HG02884 (cell line): ENCODE measurements around the gene RIC3.

Experiments used
- ATAC-seq: cut with Tn5 transposase; IDR thresholded peaks from one replicate; pipeline ENCODE4 v1.9.1; 2021; ENCODE audit warnings: mild to moderate bottlenecking, moderate library complexity; ENCODE audit not compliant: unreplicated experiment

Gene RIC3, protein sequence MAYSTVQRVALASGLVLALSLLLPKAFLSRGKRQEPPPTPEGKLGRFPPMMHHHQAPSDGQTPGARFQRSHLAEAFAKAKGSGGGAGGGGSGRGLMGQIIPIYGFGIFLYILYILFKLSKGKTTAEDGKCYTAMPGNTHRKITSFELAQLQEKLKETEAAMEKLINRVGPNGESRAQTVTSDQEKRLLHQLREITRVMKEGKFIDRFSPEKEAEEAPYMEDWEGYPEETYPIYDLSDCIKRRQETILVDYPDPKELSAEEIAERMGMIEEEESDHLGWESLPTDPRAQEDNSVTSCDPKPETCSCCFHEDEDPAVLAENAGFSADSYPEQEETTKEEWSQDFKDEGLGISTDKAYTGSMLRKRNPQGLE

DNA sequence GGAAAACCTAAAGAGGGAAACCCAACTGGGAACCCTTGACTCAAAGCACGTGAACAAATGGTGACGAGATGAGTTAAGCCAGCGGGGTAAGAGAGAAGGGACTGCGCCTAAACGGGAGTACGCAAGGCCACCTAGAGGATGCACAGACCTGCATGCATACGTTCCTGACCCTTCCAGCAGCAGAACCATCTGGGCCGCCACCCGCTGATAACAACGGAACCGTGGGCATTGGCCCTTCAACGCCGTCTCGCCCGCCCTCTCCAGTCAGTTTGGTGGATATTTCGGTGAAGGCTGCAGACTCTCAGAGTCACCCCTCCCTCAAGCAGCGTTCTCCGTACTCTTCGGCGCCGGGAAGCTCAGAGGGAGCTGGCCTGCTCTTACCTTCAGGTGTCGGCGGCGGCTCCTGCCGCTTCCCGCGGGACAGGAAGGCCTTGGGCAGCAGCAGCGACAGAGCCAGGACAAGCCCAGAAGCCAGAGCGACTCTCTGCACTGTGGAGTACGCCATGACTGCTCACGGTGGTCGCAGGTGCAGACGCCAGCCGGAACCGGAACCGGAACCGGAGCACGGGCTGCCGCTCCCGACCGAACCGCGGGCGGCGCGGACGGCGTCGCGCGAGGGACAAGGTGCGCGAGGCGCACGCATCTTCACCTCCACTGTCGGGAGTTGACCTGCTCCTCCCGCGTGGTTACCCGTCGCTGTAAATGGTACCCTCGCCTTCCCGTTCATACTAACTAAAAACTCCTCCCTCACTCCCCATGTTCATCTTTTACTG, at the start of gene RIC3:
Gene RIC3, minus strand, starts transcription at position 541 of the 773 bp plus-strand sequence. Its CDS starts 36 bp downstream, at position 505.
- peak; percentile 59 for ATAC-seq

DNA sequence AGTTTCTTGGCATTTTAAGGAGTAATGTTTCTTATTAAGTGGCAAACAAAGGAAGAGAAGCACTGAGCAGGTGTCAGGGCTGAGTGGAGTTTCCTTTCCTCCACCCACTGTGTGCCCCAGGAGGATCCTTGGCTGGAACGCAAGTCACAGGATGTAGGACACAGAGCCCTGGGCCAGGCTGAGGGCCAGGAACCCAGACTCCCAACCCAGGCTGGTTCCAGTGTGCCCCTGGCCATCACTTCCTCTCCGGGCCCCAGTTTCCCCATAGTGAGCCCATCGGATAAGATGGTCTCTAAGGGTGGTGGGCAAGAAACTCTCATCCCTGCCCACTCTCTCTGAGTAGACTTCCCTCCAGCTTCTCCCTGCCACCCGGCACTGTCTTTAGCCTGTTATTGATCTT, 49.6 kb upstream of the RIC3 start:
- no peak for ATAC-seq

DNA sequence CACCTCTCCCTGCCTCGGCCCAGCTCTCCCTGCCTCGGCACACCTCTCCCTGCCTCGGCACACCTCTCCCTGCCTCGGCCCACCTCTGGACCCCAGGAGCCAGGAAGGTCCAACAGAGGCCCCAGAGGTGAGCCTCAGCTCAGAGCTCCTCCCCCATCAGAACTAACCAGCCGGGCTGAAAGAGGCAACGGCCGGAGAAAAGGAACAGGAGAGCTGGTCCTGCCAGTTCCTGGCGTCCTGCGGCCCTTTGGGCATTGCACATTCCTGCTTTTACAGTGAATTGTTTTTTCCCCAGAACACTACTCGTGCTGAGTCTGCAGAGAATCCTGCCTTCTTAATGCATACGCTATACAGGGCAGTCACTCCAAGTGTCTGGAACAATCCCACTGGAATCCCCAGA, 49.1 kb upstream of the RIC3 start:
- ATAC-seq, result no peak

DNA sequence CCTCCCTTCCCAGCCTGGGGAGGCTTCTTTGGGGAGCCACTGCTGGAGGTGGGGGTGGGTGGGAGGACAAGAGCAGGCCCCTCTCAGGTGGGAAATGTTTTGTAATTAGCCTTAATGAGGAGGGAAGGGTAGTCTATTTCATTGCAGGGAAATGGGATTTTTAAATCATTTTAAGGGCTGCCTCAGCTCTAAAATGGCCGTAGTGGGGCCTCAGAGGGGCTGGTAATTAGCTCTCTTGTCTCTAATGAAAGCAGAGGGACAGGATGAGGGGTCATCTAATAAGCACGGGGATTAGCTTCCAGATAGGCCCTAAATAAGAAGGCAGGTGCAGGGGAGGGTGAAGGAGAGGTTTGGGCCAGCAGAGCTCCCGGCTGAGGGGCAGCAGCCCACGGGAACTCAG, 48.3 kb upstream of the RIC3 start:
- ATAC-seq, result no peak

DNA sequence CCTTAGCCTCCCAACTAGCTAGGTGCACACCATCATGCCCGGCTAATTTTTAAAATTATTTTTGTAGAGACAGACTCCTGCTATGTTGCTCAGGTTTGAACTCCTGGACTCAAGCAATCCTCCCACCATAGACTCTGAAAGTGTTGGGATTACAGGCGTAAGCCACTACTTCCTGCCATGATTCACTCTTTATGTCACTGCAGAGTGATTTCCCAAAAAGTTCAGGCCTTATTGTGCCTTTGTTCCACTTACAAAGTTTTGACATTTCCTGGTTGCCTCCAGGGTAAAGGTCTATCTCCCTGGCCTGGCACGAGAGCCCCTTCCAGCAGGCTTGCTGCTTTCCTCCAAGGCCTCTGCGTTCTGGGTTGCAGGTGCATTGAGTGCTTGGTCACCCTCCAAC, 44.6 kb upstream of the RIC3 start:
- no peak for ATAC-seq

DNA sequence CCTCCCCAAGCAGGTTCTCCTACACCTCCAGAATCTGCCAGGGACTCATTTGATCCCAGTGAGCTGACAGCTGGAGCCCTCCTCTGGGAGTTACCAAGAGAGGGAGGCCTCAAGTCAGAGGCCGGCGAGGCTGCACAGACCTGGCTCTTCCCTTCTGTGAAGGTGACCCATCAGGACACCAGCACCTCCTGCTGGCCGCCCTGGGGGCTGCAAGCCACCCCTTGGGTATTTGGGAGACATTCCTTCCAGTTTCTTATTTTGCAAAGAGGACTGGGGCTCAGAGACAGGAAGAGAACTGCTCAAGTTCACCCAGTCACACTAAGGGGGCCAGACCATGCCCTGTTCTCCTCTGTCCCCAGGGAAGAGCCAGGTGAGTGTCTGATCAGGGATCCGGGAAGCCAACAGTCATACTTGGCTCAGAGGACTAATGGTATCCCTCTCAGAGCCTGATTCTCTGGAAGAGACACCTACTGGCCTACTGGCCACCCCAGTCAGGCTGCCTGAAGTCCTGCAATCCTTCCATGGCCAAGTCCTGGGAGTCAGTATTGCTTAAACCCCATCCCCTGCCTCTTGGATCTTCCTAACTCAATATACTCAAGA, 40.5 kb upstream of the RIC3 start:
- no peak for ATAC-seq

DNA sequence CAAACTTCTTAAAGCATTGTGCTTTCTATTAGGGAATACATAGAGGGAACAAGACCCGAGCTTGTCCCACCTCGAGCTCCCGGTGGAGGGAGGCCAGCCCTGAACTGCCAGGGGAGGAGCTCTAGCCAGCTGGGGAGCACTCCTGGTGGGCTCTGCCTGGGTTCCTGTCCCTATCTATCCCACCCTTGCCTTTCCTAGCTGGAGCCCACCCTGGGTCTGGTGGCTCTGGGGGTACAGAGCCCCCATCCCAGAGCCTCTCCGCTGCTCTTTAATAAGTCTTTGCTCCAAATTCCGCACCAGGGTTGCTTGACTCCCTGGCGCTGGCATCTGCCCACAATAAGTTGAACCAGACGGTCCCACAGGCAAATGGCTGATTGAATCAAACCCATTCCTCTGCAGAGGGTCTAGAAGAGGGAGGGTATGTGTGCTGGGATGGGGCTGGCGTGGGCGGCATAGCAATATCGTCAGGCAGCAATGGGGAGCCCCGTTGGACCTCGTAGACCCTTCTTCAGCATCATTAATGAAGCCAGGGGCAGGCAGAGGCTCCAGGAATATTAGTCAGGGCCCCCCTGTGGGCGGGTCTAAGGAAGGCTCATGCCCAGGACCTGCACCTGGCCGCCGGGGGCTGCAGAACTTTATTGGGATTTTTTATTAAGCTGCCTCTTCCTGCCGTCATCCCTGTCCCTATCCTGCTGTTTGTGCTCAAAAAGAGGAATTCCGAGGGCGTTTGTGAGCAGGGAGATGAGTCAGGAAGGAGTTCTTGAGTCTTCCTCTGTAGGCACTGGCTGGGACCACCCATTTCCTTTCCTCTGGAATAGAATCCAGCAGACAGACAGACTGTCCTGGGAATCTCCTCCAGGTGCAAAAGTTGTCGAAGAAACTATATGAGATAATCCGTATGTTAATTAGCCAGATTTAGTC, 38.5 kb upstream of the RIC3 start:
- ATAC-seq, result no peak

DNA sequence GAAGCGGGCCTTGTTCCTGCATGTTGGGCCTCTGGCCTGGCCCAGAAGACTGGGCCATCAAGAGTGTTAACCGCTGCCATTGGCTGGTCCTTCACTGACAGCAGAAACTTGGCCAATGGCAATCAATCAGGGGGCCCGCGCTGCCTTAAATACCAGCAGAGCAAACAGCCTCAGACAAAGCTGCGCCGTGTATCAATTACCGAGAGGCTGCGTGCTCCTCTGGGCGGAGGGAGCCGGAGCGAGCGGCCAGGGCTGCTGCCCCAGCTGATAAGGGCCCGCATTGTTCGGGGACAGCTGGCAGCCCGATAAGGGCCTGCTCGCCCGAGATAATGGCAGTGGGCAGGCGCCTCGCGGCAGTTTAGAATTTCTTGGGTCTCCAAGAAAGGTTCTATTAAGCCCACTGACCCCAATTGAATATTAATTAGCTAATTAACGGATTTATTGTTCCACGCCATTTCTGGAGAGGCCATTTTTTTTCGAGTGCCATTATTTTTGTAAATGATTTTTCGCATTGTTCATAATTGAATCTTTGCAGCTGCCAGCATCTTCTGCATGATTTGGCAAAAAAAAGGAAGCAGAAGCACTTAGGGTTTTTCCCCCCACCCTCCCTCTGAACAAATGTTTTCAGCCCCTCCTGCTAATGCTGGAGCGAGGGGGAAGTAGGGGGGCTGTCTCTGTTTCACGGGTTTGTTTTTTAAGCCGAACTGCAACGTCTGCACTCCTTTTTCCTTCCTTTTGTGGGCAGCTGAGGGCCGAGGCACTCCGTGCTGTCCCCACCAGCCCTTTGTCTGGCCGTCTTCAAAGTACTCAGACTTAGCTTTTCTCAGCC, 37.6 kb upstream of the RIC3 start:
- no peak for ATAC-seq

DNA sequence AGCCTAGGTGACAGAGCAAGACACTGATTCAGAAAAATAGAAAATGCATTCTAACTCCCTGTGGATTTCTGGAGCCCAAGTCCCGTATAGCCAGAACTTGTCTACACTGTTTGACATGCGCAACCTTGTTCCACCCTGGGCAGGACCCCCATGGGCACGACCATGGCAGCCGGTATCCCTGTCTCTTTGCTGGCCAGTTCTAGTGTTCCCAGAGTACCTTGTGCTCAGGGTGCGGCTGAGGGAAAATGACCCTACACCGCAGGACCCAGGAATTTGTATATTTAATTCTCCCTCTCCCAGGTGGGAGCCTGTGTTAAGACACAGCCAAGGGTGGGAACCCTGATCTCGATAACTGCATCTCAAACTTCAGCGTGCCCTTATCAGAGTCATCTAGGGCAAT, 36.7 kb upstream of the RIC3 start:
- ATAC-seq, result no peak

DNA sequence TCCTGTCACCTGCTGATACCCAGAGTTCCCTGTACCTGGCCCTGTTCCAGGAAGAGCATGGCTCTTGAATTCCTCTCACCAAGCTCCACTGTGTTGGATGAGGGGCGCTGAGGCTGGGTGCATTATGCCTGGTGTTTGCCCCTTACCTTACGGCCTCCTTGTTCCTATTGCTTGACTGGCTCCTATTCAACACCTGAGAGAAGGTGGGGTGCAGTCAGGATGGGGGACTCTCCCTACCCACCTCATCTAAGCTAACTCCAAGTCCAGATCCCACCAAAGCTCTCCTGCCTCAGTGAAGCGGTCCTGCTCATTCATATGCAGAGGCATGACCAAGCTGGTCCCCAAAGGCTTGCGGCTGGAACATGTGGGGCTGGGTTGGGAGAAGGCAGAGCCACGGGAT, 35.8 kb upstream of the RIC3 start:
- no peak for ATAC-seq

DNA sequence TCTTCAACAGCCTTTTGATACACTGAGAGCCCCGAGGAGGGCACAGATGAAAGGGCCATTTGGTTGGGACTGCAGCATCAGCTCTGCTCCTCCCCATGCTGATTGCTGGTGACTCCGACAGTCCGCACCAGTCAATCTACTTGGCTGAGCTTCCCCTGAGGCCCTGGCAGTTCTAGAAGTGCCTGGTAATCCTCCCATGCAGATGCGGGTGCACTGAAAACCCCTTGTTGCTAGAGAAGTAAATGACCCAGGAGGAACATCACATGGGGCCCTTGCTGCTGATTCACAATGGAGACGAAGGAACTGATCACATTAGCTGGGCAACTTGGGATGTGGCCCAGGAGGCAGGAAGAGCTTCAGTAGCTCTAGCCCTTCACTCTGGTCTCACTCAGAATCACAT, 35.2 kb upstream of the RIC3 start:
- ATAC-seq, result no peak

DNA sequence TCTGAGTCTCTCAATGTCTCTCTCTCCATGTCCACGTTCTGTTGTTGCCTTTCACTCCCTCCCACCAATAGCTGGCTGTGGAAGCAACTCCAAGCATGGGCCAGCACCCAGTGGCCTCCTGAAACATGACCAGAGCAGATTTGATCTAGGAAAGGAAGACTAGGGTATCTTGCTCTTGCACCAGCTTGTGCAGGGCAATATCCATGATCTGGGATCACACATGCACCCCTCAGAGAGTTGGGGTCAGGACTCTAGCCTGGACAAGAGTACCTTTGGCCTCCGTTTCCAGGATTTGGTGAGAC, 34.5 kb upstream of the RIC3 start:
- no peak for ATAC-seq

DNA sequence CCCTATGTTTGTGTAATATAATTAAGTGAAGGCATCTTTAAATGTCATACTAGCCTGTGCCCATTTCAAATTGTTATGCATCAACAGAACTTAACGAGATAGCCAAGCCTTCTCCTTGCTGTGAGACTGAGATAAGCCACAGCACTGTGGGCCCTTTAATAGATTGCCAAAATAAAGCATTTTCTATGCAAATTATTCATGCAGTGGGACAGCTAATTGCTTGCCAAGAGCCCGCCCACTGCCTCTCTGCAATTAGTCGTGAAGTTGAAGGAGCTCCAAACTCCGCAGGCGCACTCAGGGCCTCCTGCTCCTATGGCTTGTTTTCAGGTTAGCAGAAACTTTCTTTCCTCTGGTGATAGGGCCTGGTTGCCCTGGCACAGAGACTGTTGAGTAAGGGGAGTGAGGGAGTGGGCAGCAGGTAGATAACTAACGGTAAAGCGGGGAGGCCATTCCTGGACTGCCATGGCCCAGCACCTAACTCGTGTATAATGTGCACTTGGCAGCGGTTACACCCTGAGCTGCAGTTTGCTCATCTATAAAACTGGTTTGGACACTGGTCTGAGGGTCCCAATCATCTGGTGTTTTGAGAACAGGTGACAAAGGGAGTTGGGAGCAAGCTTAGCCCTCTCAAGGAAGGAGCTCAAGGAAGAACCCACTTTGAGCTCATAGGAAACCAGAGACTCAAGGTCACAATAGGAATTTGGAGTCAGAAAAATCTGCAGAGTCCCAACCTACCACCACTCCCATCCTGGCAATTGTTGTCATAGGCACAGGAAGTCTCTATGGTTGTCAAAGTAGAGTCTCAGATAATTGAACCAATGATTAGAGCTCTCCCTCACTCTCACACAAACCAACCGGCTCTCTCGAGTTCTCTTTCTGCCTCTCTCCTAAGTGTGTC, 33.9 kb upstream of the RIC3 start:
- no peak for ATAC-seq

DNA sequence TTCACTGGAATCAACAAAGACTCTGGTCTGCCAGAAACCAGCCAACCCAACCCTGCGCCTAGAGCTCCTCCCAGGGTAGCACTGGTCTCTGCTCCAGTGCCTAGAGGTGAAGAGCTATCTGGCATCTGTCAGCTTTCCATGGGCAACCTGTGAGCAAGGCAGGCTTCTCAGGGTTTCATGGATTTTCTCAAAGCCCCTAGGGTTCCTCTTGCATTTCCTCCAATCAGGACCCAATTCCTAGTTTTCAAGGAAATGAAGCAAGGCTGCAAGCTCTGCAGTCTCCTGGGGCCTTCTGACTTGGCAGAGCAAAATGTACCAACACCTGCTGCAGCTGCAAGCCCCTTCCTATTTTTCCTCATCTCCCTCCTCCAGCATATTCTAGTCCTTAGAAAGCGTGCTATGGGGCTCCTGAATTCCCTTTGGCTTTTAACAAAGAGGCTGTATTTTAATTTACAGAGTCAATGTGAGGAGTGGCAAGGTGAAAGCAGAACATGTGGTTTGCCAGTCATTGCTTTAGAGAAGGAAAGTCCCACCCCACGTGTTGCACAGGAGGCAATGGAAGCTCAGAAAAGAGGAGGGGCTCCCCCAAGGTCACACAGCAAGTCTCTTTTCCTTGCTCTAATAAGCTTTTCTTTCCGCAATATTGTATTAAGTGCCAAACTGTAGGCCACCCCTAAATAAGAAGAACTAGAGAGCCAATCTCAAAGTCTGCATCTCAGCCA, 33.0 kb upstream of the RIC3 start:
- ATAC-seq, result peak; percentile 82

DNA sequence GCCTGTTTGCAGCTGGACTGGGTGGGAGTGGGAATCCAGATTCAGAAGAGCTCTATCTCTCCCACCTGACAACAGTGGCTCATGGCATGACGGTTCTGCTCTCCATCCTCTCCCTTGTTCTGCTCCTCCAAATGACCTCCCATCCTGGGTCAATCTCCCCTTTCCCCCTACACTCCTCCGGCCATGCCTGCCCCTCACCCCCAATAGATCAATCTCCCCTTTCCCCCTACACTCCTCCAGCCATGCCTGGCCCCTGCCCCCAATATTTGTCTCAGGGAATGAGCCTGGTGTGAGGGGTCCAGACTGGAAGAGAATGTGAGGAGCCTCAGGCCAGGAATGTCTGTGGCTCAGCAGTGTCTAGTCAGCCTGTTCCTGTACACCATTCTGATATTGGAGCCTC, 30.9 kb upstream of the RIC3 start:
- ATAC-seq, result no peak

DNA sequence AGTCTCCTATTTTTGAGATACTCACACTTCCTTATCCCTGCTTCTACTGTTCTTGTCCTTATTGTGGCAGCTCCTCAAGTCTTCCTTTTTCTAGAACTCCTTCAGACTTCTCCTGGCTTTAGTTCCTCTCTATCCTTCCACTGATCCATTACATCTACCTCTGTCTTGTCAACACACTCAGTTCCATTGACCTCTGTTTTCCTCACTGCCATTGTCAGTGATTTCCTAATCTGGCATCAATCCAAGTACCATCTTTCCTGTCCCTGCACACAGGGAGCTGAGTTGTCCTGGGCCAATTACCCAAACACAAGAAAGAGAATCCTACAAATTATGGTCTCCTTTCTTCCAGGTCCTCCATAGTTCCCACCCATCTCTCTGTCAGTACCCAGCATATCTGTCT, 27.9 kb upstream of the RIC3 start:
- ATAC-seq, result no peak

DNA sequence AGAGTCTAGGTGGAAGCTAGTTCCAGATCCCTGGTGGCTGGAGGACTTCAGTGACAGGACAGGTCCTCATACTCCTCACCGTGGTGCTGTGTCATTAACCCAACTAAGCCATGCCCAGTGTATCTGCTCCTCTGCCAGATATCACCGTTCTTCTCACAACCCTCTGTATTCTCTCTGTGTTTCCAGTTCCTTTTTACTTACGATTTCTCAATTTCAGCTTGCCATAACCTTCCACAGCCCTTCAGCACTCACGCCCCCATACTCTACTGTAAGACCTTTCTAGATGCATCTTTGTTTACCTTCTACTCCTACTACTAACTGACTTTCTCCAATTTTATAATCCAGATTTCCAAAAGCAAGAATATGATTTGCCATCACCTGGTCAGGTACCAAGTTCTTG, 26.1 kb upstream of the RIC3 start:
- ATAC-seq, result no peak

DNA sequence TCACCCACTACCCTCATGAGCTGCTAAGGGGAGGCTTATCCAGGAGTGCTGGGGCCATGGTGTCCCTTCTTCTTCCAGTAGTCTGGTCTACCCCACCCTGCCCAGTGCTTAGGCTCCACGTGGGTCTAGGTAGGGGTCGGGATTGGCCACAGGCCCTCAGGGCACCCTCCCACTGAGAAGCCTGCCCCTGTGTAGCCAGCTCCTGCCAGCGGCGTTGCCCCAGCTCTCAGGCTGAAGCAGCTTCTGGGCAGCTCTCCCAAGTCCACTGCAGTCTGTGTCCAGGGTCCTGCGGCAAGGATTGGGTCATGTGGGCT, 24.0 kb upstream of the RIC3 start:
- no peak for ATAC-seq
